Inflammatory macrophage (primary cell): ENCODE measurements around the gene S100A7A.
"Not testable (repeated sequence)": the region's sequence is repeated elsewhere in the genome, so short reads cannot be mapped to it uniquely, and the experiment has no call there.

Source experiments
- DNase-seq, 2 donors: peaks; one replicate each; pipeline ENCODE4 v3.0.0-alpha.2; 2020 to 2022

The S100A7A gene

GRCh38 chr1:153428073-153428638 lies 11.8 kb downstream of the S100A7A start:
- no peak for DNase-seq

DNA sequence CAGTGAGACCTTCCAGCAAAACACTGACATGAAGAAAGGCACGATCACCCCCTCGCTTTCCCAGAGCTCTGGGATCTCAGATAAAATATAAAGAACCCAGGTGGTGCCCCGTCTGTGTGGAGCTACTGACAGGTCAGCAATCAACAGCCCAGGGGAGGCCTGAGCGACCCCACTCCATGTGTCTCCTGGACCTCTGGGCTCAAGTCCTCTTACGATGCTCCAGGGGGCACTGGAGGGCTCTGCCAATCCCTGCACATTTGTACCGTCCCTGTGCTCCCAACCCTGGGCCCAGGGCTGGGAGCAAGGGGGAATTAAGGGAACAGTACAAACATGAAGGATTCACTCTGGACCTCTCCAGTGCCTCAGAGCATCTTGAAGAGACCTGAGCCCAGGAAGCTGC lies 12.5 kb downstream of the S100A7A start:
- no peak for DNase-seq

DNA sequence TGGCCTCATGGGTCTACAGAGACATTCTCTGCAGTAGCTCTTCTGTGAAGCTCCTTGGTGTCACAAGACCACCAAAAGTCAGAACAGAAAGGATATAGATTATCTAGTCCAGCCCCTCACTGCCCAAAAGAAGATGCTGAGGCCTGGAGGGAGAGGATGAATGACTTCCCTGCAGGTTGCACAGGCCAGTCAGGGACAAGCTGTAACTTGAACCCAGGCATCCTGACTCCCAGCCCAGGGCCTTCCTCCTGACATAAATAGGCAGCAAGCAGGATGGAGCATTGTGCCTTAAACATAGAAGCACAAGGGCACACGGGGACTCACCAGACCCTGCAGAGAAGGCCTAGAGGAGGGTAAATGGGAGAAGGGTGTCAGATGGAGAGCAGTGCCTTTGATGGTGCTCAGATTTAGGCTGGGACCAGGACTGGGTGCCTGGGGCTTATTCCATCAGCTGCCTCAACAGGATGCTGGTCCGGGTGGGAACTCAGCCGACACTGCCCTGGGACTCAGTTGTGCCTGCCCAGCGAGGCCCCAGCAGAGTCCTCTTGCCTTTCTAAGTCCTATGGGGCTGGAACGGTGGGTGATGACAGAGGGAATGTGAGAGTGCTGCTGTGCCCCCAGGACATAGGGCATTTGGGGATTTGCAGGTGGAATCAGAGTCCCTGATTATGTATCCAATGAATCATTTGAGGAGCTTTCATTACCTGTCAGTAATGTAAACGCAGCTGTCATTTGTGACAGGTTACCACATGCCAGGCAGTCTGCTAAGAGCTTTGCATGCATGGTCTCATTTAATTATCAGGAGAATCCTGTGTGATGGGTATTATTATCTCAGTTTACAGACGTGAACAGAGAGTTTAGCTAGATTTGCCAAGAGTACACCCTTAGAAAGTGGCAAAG lies 13.2 kb downstream of the S100A7A start:
- no peak for DNase-seq

GRCh38 chr1:153430166-153430553 lies 13.8 kb downstream of the S100A7A start:
- no peak for DNase-seq

DNA sequence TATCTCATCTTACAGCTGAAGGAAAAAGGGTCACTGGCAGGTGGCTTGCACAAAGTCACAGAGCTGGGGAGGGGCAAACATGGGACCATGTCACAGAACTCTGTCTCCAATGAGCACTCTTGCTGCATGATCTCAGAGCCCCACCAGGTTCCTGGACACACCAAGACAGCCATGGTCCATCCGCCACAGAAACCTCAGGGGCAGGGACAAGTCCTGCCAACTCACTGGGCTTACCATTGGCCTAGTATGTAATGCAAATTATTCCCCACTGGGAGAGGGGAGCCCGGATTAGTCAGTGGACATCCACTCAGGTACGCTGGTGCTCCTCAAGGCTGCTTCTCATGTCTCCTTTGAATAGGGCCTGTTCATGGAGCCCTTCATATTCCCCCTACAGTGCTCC lies 14.2 kb downstream of the S100A7A start:
- no peak for DNase-seq

GRCh38 chr1:153431002-153431401 lies 14.7 kb downstream of the S100A7A start:
- DNase-seq: no peak

DNA sequence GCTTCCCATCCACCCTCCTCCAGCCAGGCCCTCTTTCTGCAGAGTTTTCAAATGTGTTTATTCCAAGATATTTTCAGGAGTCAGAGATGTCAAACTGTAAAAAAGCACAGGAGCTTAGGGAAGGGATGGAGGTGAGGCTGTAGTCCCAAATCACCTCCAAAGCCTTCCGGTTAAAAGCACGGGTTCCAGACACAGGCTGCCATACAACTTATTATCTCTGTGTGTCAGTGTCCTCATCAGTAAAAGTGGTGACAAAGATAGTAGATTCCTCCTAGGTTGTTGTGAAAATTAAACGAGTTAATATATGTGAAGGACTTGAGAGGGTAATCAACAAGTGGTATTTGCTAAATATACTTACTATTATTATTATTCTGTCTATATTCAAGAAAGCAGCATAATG lies 15.1 kb downstream of the S100A7A start:
- DNase-seq: no peak

- DNase-seq: no peak
These were observed 15.6 kb downstream of the S100A7A start for GRCh38 chr1:153431928-153432327.

- no peak for DNase-seq
These were observed 16.8 kb downstream of the S100A7A start for GRCh38 chr1:153432874-153433681.

- DNase-seq: no peak
These were observed 18.6 kb downstream of the S100A7A start for GRCh38 chr1:153434746-153435455.

- DNase-seq: no peak
These were observed 20.9 kb downstream of the S100A7A start for GRCh38 chr1:153437236-153437635.

GRCh38 chr1:153438599-153438998 lies 22.3 kb downstream of the S100A7A start:
- DNase-seq: no peak

DNA sequence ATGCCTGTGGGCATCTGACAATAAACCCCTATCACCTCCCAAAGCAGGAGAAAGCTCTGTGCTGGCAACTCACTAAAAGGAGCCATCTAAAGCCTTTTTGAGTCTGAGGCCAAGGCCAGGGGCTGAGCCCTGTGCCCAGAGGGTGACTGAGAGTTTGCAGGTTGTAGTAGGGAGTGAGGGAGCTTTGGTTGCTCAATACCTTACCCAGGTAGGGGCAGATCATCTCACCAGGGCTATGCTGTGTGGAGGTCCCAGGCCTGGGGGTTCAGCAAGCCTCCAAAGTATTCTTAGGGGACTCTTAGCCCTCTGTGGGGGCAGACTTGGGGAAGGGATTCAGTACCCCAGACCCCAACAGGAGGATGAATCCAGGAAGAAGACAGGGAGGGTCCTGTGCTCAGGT lies 23.0 kb downstream of the S100A7A start:
- no peak for DNase-seq

- DNase-seq: no peak
These were observed 25.0 kb downstream of the S100A7A start for GRCh38 chr1:153441238-153441755.

- DNase-seq: no peak
These were observed 27.2 kb downstream of the S100A7A start for GRCh38 chr1:153443486-153443885.

DNA sequence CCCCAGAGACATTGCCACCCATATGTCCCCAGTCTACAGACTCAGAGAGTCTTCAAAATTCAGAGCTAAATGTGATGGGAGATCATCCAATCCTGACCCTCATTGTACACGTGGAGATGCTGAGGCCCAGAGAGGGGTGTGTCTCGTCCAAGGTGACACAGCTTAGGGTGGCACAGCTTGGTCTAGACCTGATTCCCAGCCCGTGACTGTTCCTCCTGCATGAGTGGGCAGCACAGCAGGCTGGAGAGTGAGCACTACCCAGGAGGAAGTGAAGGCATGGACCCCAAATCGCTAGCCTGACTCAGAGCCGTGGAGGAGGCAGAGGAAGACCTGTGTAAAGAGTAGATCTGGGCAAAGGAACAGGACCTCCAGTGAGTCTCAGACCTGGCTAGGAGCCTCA lies 27.8 kb downstream of the S100A7A start:
- DNase-seq: no peak

DNA sequence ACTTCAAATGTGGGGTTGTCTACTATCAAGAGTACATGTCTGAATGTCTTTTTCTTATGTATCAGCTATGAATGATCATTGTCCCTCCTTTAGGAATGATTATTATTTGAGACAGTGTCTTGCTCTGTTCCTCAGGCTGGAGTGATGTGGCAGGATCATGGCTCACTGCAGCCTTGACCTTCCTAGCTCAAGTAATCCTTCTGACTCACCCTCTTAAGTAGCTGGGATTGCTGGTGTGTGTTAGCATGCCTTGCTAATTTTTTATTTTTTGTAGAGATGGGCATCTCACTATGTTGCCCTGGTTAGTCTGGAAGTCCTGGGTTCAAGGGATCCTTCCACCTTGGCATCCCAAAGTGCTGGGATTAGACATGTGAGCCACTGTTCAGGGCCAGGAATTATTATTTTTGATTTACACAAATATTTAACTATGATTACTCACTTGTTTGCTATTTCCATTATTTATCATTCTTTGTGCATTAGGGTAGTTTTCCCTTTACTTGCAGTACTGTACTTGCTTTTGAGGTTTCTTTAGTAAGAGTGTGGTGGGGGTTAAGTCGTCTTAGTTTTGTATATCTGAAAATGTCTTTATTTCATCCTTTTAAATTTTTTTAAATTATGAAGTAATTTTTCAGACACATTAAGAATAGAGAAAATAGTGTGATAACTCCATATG lies 31.3 kb downstream of the S100A7A start:
- no peak for DNase-seq

DNA sequence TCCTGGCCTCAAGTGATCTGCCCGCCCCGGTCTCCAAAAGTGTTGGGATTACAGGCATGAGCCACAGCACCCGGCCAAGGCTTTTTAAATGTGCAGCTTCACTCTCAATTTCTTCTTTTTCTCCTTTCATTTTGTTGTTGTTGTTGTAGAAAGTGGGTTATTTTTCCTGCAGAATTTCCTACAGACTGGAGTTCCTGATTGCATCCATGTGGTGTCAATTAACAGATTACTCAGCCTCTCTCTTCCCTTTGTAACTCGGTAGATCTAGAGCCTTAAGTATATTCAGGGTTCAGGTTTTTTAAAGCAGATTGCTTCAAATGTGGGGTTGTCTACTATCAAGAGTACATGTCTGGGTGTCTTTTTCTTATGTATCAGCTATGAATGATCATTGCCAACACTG lies 32.5 kb downstream of the S100A7A start:
- not testable (repeated sequence) for DNase-seq

- no peak for DNase-seq
These were observed 40.1 kb downstream of the S100A7A start for GRCh38 chr1:153456396-153456795.

- no peak for DNase-seq
These were observed 43.3 kb downstream of the S100A7A start for GRCh38 chr1:153459655-153460054.

GRCh38 chr1:153460551-153460950 lies 44.2 kb downstream of the S100A7A start, which contains the start of gene S100A7:
S100A7 (minus strand) TSS chr1:153460651; CDS start chr1:153459013, 1,638 bp downstream.
- DNase-seq: no peak

DNA sequence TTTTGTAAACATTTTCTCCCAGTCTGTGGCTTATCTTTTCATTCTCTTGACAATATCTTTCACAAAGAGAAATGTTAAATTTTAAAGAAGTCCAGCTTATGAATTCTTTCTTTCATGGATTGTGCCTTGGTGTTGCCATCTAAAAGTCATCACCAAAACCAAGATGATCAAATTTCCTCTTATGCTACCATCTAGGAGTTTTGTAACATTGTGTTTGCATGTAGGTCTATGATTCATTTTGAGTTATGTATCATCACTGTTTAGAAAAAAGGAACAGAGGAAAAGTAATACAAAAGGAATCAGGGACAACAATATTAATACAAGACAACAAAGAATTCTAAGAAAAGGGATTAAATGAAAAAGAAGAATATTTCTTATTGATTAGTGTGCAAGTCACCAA lies 46.4 kb downstream of the S100A7A start:
- peak; percentile 28 to 55 for DNase-seq
